ENCODE data around the gene AIP.

AIP gene

DNA sequence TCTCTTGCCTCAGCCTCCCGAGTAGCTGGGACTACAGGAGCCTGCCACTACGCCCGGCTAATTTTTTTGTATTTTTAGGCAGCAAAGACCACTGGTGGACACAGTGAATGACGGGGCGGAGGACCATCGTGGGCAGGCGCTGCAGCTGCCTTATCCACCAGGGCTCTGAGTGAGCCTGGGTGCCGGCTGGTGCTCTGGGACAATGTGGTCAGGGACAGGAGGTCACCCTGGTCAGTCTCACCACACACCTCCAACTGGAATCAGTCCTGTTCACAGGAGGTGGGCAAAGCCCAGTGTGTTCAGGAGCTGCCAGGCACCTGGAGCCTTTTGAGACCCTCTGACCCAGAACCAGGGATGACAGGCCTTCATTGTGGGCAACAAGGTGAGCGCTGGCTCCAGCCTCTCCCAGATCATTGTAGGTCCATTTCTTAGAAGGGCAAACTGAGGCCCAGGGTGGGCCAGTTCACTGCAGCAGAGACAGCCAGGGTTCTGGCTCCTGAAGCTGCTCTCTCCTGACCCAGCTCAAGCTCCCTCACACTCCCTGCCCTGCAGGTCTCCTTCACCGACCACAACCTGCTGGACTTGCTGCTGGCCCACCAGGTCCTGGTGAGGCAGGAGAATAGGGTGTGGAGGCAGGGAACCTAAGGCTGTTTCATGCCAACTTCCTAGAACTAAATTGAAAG, 56.1 kb downstream of the AIP start:
- DNase-seq, result no peak

DNA sequence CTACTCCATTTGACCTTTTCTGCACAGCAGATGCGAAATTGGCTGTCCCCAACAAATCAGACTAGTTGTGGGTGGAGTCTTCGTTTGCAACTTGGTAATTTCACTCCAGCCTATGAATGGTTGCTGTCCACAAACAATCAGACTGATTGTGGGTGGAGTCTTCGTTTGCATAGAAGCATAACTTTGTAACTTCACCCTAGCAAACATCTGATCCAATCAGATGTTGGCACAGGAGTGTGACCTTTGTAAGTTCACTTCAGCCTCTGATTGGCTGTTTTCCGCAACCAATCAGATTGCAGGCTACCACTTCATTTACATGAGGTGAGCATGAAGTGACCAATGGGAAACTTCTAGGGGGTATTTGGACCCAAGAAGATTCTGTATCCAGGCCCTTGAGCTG, 56.7 kb downstream of the AIP start:
- no peak for DNase-seq
